Endodermal cell (in vitro differentiated cells): ENCODE measurements around the gene ARHGAP26. TPM values are rescaled to one million over a fixed set of nuclear protein-coding genes. Genes with fewer than 3 reads are reported as not detected.

Source experiments
- DNase-seq: peaks from one replicate; pipeline ENCODE4 v3.0.0-alpha.2; 2017
- H3K27ac ChIP-seq: 2 replicates; pipeline ENCODE4 v1.5.1; 2013; ENCODE audit warnings: mild to moderate bottlenecking, low read depth, low read length, moderate library complexity
- H3K27me3 ChIP-seq: 2 replicates; pipeline ENCODE4 v1.6.1; 2013; ENCODE audit warnings: mild to moderate bottlenecking, low read length, moderate library complexity; ENCODE audit not compliant: insufficient read depth, control insufficient read depth, poor library complexity, severe bottlenecking
- H3K36me3 ChIP-seq: 2 replicates; pipeline ENCODE4 v1.7.0; 2013; ENCODE audit warnings: mild to moderate bottlenecking, low read length, moderate library complexity; ENCODE audit not compliant: control insufficient read depth, insufficient read depth
- H3K4me1 ChIP-seq: one replicate; pipeline ENCODE4 v1.7.0; 2013; ENCODE audit warnings: low read length; ENCODE audit not compliant: control insufficient read depth, insufficient read depth
- H3K4me3 ChIP-seq: 2 replicates; pipeline ENCODE4 v1.5.1; 2013; ENCODE audit warnings: mild to moderate bottlenecking, low read length, moderate library complexity
- H3K9ac ChIP-seq: 2 replicates; pipeline ENCODE4 v1.6.1; 2013; ENCODE audit warnings: mild to moderate bottlenecking, low read length, moderate library complexity; ENCODE audit not compliant: poor library complexity, severe bottlenecking; ENCODE audit errors: extremely low read depth
- H3K9me3 ChIP-seq: 2 replicates; pipeline ENCODE4 v1.6.1; 2013; ENCODE audit warnings: mild to moderate bottlenecking, low read length, moderate library complexity; ENCODE audit not compliant: control insufficient read depth
- H3K27ac Mint-ChIP-seq: 2 replicates; pipeline ENCODE4 v1.8.0; 2020; ENCODE audit warnings: mixed read lengths
- H3K27me3 Mint-ChIP-seq: 2 replicates; pipeline ENCODE4 v1.8.0; 2021; ENCODE audit warnings: mild to moderate bottlenecking, mixed read lengths; ENCODE audit not compliant: insufficient read depth
- H3K36me3 Mint-ChIP-seq: 2 replicates; pipeline ENCODE4 v1.8.0; 2020; ENCODE audit warnings: low read depth, mixed read lengths
- H3K4me1 Mint-ChIP-seq: 2 replicates; pipeline ENCODE4 v1.8.0; 2020; ENCODE audit warnings: mixed read lengths
- H3K4me3 Mint-ChIP-seq: 2 replicates; pipeline ENCODE4 v1.8.0; 2020; ENCODE audit warnings: mild to moderate bottlenecking, moderate library complexity, mixed read lengths
- H3K9me3 Mint-ChIP-seq: 2 replicates; pipeline ENCODE4 v1.8.0; 2020; ENCODE audit warnings: mild to moderate bottlenecking, mixed read lengths
- WGBS, 2 experiments: methylation state at CpG; one replicate each; pipeline versions ENCODE4 v1.1.5 to v1.1.7; 2013; ENCODE audit warnings: missing lambda C conversion rate in 2 of 2, mixed read lengths in 1 of 2; ENCODE audit not compliant: insufficient coverage in 1 of 2, insufficient read length in 1 of 2; 5-methylcytosine and 5-hydroxymethylcytosine counted together
- total RNA-seq, 2 donors: library from RNA; stranded (reverse); fragmentation: NEBNext Ultra II Directional in 1 of 2; extraction: Animal tissue kit (Norgen Biotek cat#: 25700) in 1 of 2; gene quantifications; 2 replicates in 1 of 2; 3 replicates in 1 of 2; pipeline ENCODE4 v1.2.1, GENCODE V29; 2021
- TF ChIP-seq, protein P1 (sequence below): fragments of 200-600 bp; sonication (generic); conservative IDR thresholded peaks from 2 replicates; pipeline ENCODE4 v1.5.0; 2021; ENCODE audit warnings: antibody characterized with exemption, mild to moderate bottlenecking

Gene ARHGAP26
- total RNA-seq, 2 donors from 2014 or later = 49.2 to 60.5 TPM

DNA sequence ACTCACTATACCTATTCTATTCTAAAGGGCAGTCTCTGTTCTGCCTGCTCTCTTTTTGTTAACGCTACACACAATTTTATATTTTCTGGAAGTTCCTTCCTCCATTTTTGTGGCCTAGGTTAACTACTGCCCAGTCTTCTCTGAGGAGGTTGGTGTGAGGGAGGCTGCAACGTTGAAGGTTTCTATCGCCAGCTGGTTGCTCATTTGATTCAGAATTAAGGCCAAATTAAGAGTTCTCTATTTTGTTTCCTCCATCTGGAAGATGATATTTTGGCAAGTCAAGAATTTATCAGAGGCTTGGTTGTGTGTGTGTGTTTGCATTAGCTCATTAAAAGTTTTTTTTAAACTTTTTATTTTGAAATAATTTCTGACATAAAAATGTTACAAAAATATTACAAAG lies 175.1 kb downstream of the ARHGAP26 start:
- WGBS, 2 experiments = 96 to 100% methylated on average over 1 to 3 of the region's 3 CpGs
- Mint-ChIP-seq H3K27ac (no peak overlapping the region), H3K36me3 (peaks cover 2% of the 10 kb centered on the region), H3K4me1 (peaks cover 4% of the 10 kb centered on the region), H3K9me3 (no peaks in the 10 kb centered on the region), H3K27me3 (no peaks in the 10 kb centered on the region), H3K4me3 (no peak overlapping the region)
- DNase-seq = no peak
- no peak overlapping the region for H3K27ac ChIP-seq
- no peak overlapping the region for H3K4me3 ChIP-seq
- no peaks in the 10 kb centered on the region for H3K4me1 ChIP-seq
- no peaks in the 10 kb centered on the region for H3K36me3 ChIP-seq
- no peaks in the 10 kb centered on the region for H3K27me3 ChIP-seq
- H3K9ac ChIP-seq = no peak overlapping the region
- H3K9me3 ChIP-seq = no peaks in the 10 kb centered on the region
- TF ChIP-seq, protein P1, sequence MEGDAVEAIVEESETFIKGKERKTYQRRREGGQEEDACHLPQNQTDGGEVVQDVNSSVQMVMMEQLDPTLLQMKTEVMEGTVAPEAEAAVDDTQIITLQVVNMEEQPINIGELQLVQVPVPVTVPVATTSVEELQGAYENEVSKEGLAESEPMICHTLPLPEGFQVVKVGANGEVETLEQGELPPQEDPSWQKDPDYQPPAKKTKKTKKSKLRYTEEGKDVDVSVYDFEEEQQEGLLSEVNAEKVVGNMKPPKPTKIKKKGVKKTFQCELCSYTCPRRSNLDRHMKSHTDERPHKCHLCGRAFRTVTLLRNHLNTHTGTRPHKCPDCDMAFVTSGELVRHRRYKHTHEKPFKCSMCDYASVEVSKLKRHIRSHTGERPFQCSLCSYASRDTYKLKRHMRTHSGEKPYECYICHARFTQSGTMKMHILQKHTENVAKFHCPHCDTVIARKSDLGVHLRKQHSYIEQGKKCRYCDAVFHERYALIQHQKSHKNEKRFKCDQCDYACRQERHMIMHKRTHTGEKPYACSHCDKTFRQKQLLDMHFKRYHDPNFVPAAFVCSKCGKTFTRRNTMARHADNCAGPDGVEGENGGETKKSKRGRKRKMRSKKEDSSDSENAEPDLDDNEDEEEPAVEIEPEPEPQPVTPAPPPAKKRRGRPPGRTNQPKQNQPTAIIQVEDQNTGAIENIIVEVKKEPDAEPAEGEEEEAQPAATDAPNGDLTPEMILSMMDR = no peak

DNA sequence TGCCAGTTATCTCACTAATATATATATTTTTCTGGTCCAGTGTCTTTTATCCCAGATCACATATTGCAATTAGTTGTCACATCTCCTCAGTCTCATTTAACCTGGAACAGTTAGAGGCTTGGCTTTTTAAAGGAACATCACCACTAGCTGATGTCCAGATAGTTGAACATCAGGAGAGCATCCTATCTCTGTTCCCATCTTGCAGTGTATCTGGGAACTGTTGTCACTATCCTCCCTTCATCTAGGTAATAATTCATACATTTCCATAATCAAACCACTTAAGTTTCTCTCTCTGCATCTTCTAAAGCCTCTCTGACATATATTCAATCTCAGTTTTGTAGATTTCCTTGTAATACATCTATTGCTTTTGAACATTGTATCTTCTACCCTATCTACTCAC lies 175.7 kb downstream of the ARHGAP26 start:
- H3K27ac Mint-ChIP-seq = no peak overlapping the region

DNA sequence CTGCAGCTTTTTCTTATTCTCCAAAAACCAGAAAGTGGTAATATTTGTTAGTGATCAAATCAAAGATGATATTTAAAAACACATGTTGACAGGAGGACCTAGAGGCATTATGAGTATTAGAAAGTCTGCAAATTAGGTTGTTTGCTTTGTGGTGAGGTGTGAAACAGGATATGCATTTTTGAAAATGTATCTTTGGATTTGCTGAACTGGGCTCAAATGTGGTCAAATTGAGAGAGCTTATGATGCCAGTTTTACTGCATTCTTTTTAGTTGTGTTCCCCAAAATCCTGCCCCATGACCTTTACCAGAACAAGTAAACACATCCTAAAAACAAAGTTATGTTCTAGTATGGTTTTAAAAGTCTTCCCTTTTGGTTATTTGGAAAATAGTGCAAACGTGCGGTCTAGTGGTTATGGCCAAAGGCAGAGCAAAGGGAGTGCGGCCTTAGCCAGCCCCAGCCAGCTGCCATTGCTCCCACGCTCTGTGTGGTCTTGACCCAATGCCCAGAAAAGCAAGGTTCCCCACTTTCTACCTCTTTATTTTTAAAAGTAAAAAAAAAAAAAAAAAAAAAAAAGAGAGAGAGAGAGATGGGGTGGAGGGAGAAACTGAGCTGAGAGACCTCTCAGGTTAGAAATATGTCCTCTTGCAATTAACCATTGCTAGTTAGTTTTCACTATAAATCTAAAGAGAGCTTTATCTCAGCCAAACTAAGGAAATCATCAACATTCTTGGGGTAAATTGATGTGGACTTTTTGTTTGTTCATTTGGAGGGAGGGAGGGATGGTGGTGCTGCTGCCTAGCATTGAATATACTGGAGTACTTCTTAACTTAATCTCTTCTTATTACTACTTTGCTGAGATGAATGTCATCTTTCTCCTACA lies 176.6 kb downstream of the ARHGAP26 start:
- no peak for DNase-seq
- H3K27ac ChIP-seq = no peak overlapping the region
- no peaks in the 10 kb centered on the region for H3K36me3 ChIP-seq
- no peaks in the 10 kb centered on the region for H3K9me3 ChIP-seq
- H3K27me3 ChIP-seq = no peaks in the 10 kb centered on the region
- no peak overlapping the region for H3K9ac ChIP-seq
- peaks cover 4% of the 10 kb centered on the region for H3K4me1 Mint-ChIP-seq
- no peaks in the 10 kb centered on the region for H3K36me3 Mint-ChIP-seq
- no peak overlapping the region for H3K4me3 ChIP-seq
- no peaks in the 10 kb centered on the region for H3K9me3 Mint-ChIP-seq
- whole genome bisulfite sequencing, 2 experiments = 95% methylated on average over 4 of the region's 4 CpGs; no CpG with 5 or more reads in 1 of the 2 experiments
- TF ChIP-seq, protein P1 = no peak
- H3K27me3 Mint-ChIP-seq = no peaks in the 10 kb centered on the region
- H3K4me3 Mint-ChIP-seq = no peak overlapping the region
- H3K4me1 ChIP-seq = no peaks in the 10 kb centered on the region
- no peak overlapping the region for H3K27ac Mint-ChIP-seq

More for the DNA sequence above, 175.7 kb downstream of the ARHGAP26 start:
- H3K4me3 Mint-ChIP-seq = no peak overlapping the region
- no peak for DNase-seq
- Histone ChIP-seq H3K36me3 (no peaks in the 10 kb centered on the region), H3K9ac (no peak overlapping the region), H3K4me1 (no peaks in the 10 kb centered on the region), H3K27ac (no peak overlapping the region), H3K27me3 (no peaks in the 10 kb centered on the region), H3K9me3 (no peaks in the 10 kb centered on the region), H3K4me3 (no peak overlapping the region)
- H3K4me1 Mint-ChIP-seq = peaks cover 4% of the 10 kb centered on the region
- H3K27me3 Mint-ChIP-seq = no peaks in the 10 kb centered on the region
- H3K9me3 Mint-ChIP-seq = no peaks in the 10 kb centered on the region
- TF ChIP-seq, protein P1 = no peak
- H3K36me3 Mint-ChIP-seq = no peaks in the 10 kb centered on the region
